ENCODE results near the gene DIO3.
"Not testable (repeated sequence)": the region's sequence is repeated elsewhere in the genome, so short reads cannot be mapped to it uniquely, and the experiment has no call there.

The DIO3 gene

GRCh38 chr14:101542391-101542790 is 18.9 kb upstream of the DIO3 start:
- no peak for DNase-seq (ENCODE audit: low spot score)

GRCh38 chr14:101543814-101544213 is 17.5 kb upstream of the DIO3 start:
- no peak for DNase-seq (ENCODE audit: low spot score)

GRCh38 chr14:101544550-101544949 is 16.7 kb upstream of the DIO3 start:
- no peak for DNase-seq (ENCODE audit: low spot score)

- DNase-seq (ENCODE audit: low spot score) = no peak
Observed at GRCh38 chr14:101546706-101547105, 14.6 kb upstream of the DIO3 start.

GRCh38 chr14:101547107-101547738 is 14.1 kb upstream of the DIO3 start:
- DNase-seq (ENCODE audit: low spot score) = no peak

- no peak for DNase-seq (ENCODE audit: low spot score)
Observed at GRCh38 chr14:101547961-101548669, 13.2 kb upstream of the DIO3 start.

GRCh38 chr14:101548710-101549109 is 12.6 kb upstream of the DIO3 start:
- no peak for DNase-seq (ENCODE audit: low spot score)

GRCh38 chr14:101549154-101549553 is 12.1 kb upstream of the DIO3 start:
- DNase-seq (ENCODE audit: low spot score) = no peak

- not testable (repeated sequence) for DNase-seq (ENCODE audit: low spot score)
Observed at GRCh38 chr14:101550202-101550912, 10.9 kb upstream of the DIO3 start.

- no peak for DNase-seq (ENCODE audit: low spot score)
Observed at GRCh38 chr14:101551729-101552595, 9.3 kb upstream of the DIO3 start.

GRCh38 chr14:101552786-101553231 is 8.5 kb upstream of the DIO3 start:
- no peak for DNase-seq (ENCODE audit: low spot score)

GRCh38 chr14:101553393-101553792 is 7.9 kb upstream of the DIO3 start:
- DNase-seq (ENCODE audit: low spot score) = no peak

- DNase-seq (ENCODE audit: low spot score) = no peak
Observed at GRCh38 chr14:101553931-101554330, 7.4 kb upstream of the DIO3 start.

GRCh38 chr14:101554991-101555668 is 6.2 kb upstream of the DIO3 start:
- DNase-seq (ENCODE audit: low spot score) = no peak

GRCh38 chr14:101555669-101556043 is 5.6 kb upstream of the DIO3 start:
- DNase-seq (ENCODE audit: low spot score) = not testable (repeated sequence)

GRCh38 chr14:101556131-101556530 is 5.2 kb upstream of the DIO3 start:
- DNase-seq (ENCODE audit: low spot score) = no peak

- DNase-seq (ENCODE audit: low spot score) = no peak
Observed at GRCh38 chr14:101556566-101557320, 4.6 kb upstream of the DIO3 start.

- DNase-seq (ENCODE audit: low spot score) = no peak
Observed at GRCh38 chr14:101557321-101557695, 4.0 kb upstream of the DIO3 start.

- no peak for DNase-seq (ENCODE audit: low spot score)
Observed at GRCh38 chr14:101557811-101558738, 3.2 kb upstream of the DIO3 start.

GRCh38 chr14:101558739-101559240 is 2.5 kb upstream of the DIO3 start:
- no peak for DNase-seq (ENCODE audit: low spot score)
